ENCODE measurements around the gene B4GALNT4. TPM values are rescaled to one million over a fixed set of nuclear protein-coding genes. Genes with fewer than 3 reads are reported as not detected.

B4GALNT4 gene
- total and polyA plus RNA-seq, 2 of the 13 experiments (the other 11 are each of a cell fraction or from before 2014, with no cell fraction given): 30.5 to 50.1 TPM

GRCh38 chr11:408154-409007 lies 39.1 kb downstream of the B4GALNT4 start:
- Histone ChIP-seq H4K20me1 (ENCODE audit: insufficient read depth, low read length) (no peaks in the 10 kb centered on the region), H3K36me3 (replicated peaks in 1 of 2; ENCODE audit: control insufficient read depth in 1 of 2, insufficient read depth in 2 of 2, low read length in 2 of 2) (peaks cover 3 to 10% of the 10 kb centered on the region in 2 experiments; a peak in 3 of 5 replicates), H2AFZ (ENCODE audit: low read length) (no peak overlapping the region), H3K4me1 (ENCODE audit: insufficient read depth, low read length) (peaks cover 40% of the 10 kb centered on the region), H3K27ac (ENCODE audit: extremely low read length, insufficient read depth, low read length) (peak overlapping the region; percentile 78), H3K9me3 (ENCODE audit: low read length) (no peaks in the 10 kb centered on the region), H3K27me3 (ENCODE audit: control insufficient read depth in 1 of 2, insufficient read depth in 2 of 2, low read length in 2 of 2) (0 out of 5 replicates have a peak, but pooled peaks cover 0 to 2% of the 10 kb centered on the region in 2 experiments), H3K4me3 (replicated peaks in 1 of 3; ENCODE audit: insufficient read depth in 1 of 3, low read depth in 2 of 3, low read length in 3 of 3) (no peak overlapping the region), H3K79me2 (ENCODE audit: insufficient read depth, low read length) (no peaks in the 10 kb centered on the region), H3K9ac (ENCODE audit: insufficient read depth, low read depth, low read length) (no peak overlapping the region), H3K4me2 (ENCODE audit: low read depth, low read length) (no peak overlapping the region)
- 58% methylated on average over 6 of the region's 15 CpGs for WGBS (ENCODE audit: low lambda C conversion rate)
- ATAC-seq: peak; percentile 1
- no peak for FAIRE-seq
- ChIA-PET CTCF (ENCODE audit: low intra/inter-chr PET ratio, low total read pairs) (no interaction called here), POLR2A (interaction anchor here (0.9 to 3.8 kb wide), 2 partner anchors 16 to 40 kb away, joined by 3 to 31 read pairs; no protein-coding TSS in a partner anchor)
- no TSS peak for BruUV-seq (replicated peaks)
- intact Hi-C loops (cut with micrococcal nuclease; ENCODE audit: unreplicated experiment) (loop anchor here (5.0 kb wide), 1 partner anchor 39 kb away; no protein-coding TSS in a partner anchor), in situ Hi-C loops (cut with HindIII; ENCODE audit: extremely low pct_ligation_motif_present, low pct_unique_long_range_greater_than_20kb) (loop anchor here (5.0 kb wide), 1 partner anchor 34 kb away; the partner anchor contains the start of gene ANO9)
- no peak for DNase-seq (ENCODE audit: low spot score)
- TF ChIP-seq ZFP36L1 (CRISPR knock-in tag; IDR thresholded peaks at IDR 0.05) (no peak), SRF (IDR thresholded peaks at IDR 0.05; ENCODE audit: low read depth, low read length) (no peak), ZNF280D (CRISPR knock-in tag; IDR thresholded peaks at IDR 0.05) (no peak), NCOA1 (CRISPR knock-in tag; IDR thresholded peaks at IDR 0.05) (no peak), NR2C2 (CRISPR knock-in tag; IDR thresholded peaks at IDR 0.05; ENCODE audit: borderline replicate concordance) (0 out of 2 replicates have a peak, but pooled peaks have one; percentile 22), CSRNP1 (CRISPR knock-in tag; IDR thresholded peaks at IDR 0.05) (no peak), NR2F6 (IDR thresholded peaks at IDR 0.05) (0 out of 2 replicates have a peak, but pooled peaks have one; percentile 25), NR2F6 (CRISPR knock-in tag; IDR thresholded peaks at IDR 0.05) (no peak), REXO4 (CRISPR knock-in tag; IDR thresholded peaks at IDR 0.05; ENCODE audit: borderline replicate concordance) (no peak), SOX5 (CRISPR knock-in tag; IDR thresholded peaks at IDR 0.05; ENCODE audit: borderline replicate concordance) (no peak), NR2F2 (IDR thresholded peaks at IDR 0.05; ENCODE audit: borderline replicate concordance, low read depth) (no peak), DNMT1 (CRISPR knock-in tag; IDR thresholded peaks at IDR 0.05) (no peak), ARID3A (IDR thresholded peaks at IDR 0.05; ENCODE audit: low read depth, low read length) (no peak), ZNF562 (CRISPR knock-in tag; IDR thresholded peaks at IDR 0.05; ENCODE audit: borderline replicate concordance) (no peak)
